Measurements from ENCODE around the gene ZSWIM4.
"Not testable (repeated sequence)": the region's sequence is repeated elsewhere in the genome, so short reads cannot be mapped to it uniquely, and the experiment has no call there.

ZSWIM4 gene

DNA sequence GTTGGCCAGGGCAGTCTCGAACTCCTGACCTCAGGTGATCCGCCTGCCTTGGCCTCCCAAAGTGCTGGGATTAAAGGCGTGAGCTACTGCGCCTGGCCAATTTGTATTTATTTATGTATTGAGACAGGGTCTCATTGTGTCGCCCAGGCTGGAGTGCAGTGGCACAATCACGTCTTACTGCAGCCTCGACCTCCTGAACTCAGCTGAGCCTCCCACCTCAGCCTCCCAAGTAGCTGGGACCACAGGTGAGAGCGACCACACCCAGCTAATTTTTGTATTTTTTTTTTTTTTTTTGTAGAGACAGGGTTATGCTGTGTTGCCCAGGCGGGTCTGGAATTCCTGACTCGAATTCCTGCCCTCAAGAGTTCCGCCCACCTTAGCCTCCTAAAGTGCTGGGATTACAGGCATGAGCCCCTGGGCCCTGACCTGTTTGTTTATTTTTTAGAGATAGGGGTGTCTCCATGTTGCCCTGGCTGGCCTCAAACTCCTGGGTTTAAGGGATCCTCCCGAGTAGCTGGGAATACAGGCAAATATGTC lies 57.0 kb downstream of the ZSWIM4 start:
- DNase-seq = not testable (repeated sequence)

- DNase-seq = no peak
These were observed 61.3 kb downstream of the ZSWIM4 start for GRCh38 chr19:13856497-13856896.

GRCh38 chr19:13859361-13859880 lies 64.2 kb downstream of the ZSWIM4 start:
- no peak for DNase-seq

- DNase-seq = no peak
These were observed 65.6 kb downstream of the ZSWIM4 start for GRCh38 chr19:13860679-13861391.

DNA sequence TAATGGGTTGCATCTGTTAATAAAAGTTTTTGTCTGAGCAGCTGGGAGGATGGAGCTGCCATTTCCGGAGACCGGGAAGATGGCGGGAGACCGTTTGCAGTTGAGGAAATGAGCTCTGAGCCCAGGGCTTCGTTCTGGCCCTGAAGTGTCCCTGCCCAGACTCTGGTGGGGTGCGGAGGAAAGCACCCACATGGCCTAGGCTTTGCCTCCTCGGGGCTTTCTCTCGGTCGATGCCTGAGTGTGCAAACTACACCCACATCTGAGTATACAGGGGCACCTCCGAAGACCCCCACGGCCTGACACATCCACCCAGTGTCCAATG lies 66.1 kb downstream of the ZSWIM4 start:
- no peak for DNase-seq

DNA sequence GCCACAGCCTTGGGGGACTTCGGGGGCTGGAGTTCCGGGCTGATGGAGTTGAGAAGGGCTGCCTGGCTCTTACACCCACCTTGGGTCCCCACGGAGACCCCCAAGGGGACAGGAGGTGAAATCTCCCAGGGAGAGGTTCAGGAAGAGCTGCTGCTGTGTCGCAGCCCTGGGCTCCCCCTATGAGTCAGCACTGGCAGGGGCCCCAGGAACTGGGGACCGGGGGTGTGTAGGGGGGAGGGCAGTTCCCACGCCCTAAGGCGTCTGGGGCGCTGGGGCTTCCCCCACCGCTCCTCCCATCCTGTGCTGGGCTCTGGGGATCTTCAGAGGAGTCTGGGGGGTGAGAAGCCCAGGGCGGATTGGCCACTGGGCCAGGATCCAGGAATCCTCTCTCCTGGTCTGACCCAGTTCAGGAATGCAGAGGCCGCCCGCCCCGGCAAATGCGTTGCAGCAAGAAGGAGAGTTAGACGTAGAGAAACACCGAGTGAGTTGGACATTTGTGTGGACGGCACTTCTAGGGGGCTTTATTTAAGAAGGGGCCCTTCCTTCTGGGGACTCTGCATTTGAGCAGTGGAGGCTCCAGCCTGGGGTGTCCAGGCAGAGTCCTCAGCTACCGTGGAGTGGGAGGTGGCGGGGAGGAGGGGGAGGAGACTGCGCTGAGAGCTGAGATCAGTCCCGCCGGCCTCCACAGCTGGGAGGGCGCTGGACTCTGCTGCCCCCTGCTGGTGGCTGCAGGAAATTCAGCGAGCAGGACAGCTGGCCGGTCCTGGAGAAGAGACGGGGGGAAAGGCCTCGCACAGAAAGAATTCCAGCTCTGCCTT lies 66.7 kb downstream of the ZSWIM4 start:
- peak; percentile 82 for DNase-seq

DNA sequence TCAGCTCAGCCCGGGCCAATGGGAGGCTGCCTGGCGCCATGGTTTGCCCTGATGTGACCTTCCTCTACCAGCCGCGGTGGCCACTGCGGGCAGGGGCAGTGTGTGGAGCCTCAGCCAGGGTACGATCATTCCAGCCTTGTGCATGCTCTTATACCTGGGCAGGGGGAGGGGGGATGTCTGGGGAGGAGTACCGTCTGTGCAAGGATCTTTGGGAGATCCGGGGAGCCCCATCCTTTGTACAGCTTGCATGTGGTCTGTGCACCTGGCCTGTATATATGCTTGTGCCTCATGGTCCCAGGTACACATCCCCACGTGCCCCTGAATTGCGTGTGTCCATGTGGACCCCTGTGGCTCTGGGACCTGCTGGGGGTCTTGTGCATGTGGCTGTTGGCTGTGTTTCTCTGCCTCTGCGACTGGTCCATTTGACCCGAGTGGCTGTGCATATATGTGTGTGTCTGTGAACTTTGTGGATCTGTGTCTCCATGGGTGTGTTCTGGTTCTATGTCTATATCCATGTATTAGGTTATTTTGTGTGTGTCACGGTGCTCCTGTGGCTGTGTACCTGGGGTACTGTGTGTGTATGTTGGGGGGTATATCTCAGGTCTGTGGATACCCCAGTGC lies 68.9 kb downstream of the ZSWIM4 start:
- DNase-seq = no peak

- no peak for DNase-seq
These were observed 69.7 kb downstream of the ZSWIM4 start for GRCh38 chr19:13864667-13865570.

- no peak for DNase-seq
These were observed 70.6 kb downstream of the ZSWIM4 start for GRCh38 chr19:13865571-13866462.

DNA sequence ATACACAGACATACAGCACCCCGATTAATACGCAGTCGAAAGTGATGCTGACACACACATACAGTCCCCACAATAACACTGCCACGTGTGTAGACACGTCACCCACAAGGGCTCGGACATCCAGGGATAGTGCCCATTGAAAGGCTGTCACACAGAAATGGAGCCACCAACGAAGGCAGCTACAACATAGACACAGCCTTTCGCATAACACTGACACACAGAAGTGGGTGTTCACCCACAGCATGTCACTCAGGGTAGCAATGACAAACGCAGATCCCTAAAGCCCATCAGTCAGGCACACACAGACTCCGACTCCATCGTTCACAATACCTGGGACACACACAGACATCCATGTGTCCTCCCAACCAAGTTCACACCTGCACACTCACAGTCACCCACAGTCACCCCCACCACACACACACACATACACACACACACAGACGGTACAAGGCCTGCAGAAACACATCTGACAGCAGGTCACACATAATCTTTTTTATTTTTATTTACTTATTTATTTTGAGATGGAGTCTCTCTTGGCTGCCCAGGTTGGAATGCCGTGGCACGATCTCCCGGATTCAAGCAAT lies 71.3 kb downstream of the ZSWIM4 start:
- DNase-seq = no peak

GRCh38 chr19:13868663-13869062 lies 73.4 kb downstream of the ZSWIM4 start:
- no peak for DNase-seq

GRCh38 chr19:13869281-13869680 lies 74.0 kb downstream of the ZSWIM4 start:
- no peak for DNase-seq

DNA sequence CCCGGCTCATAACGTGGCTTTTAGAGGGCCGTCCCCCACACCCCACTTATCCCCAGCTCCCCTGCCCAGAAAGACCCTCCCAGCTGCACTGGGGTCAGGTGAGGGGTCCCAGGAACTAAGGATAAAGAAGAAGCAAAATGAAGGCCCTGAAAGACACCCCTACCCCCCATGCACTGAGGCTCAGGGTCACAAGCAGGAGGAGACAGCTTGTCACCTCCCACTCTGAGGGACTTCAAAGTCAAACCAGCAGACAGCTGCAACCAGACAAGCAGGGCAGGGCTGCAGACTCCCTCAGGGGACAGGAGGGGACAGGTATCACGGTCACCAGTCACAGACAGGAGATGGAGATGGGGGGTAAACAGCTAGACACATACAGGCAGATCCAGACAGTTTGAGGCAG lies 75.6 kb downstream of the ZSWIM4 start:
- no peak for DNase-seq

GRCh38 chr19:13872339-13872694 lies 77.1 kb downstream of the ZSWIM4 start:
- no peak for DNase-seq

DNA sequence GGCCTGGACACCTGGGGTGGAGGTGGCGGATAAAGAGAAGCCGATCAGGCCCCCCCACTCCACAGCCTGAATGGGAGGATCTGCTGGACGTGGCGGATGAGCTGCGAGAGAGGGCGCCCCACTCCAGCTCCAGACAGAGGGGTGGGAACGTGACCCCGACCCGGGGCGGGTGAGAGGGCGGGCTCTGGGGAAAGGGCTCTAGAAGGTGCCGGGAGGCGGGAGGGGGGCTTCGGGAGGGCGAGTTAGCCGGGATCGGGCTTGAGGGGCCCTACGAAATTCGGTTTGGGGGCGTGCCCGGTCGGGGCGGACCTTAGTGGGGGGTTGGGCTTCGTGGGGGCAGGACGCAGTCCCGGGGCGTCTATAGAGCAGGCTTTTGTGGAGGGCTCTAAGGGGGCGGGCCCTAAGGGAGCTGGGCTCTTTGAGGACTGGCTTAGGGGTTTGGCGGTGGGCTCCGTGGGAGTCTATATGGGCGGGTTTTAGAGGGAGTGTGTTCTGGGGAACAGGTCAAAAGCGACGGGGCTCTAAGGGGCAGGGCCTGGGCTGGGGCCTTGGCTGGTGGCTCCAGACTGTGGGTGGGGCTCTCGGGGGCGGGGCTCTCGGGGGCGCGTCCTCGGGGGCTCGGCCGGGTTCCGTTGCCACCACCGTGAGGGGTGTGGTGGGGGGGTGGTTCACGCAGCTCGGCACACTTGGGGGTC lies 77.6 kb downstream of the ZSWIM4 start:
- DNase-seq = no peak

DNA sequence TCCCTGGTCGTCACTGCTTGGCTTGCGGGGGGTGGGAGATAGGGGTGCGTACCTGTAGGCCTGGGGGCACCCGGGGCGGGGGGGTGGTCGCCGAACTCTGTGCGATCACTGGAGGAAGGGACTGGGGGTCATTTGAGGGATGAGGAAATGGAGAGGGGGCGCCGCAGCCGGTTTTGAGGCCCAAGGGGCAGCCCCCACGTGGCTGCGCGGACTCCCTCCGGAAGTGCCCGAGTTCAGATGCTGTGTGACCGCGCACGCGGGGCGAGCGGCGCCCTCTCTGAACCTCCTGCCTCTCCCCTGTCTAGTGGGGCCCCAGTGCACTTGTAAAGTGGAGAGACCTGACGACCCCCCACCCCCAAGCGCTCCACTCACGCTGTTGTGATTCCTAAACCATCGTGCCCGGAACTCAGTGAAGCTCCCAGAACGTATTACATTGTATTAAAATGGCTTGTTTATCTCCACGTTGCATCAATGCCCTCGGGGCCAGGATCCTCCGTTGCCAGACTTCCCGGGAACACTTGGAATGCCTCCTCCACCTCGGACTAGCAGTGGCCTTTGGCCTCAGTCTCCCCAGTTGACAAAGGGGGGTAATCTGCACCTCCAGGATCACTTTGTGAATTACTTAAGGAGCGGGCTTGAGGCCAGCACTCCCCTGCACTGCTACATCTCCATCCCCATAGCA lies 78.7 kb downstream of the ZSWIM4 start:
- no peak for DNase-seq

DNA sequence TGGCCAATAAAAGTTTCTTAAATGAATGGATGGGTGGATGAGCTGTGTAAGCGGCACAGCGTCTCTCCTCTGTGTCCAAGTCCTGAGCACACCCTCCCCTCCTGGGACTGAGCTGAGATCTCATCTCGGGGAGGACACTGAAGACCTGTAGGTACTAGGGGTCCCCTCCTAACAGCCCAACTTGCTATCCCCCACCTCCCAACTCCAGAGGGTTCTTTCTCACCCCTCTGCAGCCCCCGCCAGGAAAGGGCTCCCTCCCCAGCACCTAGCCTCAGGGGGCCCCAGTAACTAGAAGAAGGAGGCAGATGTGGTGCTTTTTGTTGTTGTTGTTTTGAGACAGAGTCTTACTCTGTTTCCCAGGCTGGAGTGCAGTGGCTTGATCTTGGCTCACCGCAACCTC lies 80.6 kb downstream of the ZSWIM4 start:
- no peak for DNase-seq

DNA sequence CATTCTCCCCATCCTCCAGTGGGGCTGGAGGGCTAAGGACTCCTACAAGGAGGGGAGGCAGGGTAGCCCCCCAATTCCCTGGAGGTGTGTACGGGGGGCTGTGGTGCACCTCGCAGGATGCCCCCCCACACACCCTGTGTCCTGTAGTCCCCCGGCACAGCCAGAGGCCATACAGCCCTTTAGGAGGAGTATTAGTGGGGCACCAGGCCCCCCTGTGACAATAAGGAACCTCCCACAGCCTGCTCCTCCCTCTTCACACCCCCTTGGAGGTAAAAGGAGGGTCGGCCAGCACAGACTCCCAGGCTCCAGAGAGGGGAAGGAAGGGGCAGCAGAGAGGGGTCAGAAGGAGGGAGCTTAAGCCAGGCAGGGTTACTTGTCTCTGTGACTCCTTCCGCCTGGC lies 81.6 kb downstream of the ZSWIM4 start, which contains the start of gene NANOS3:
NANOS3 (plus strand) TSS at position 301 of the 400 bp plus-strand sequence. CDS start 115 bp downstream, outside the sequence.
- DNase-seq = no peak

- no peak for DNase-seq
These were observed 82.1 kb downstream of the ZSWIM4 start for GRCh38 chr19:13877303-13877702.
